PC-3 (cell line): ENCODE data around the gene ZFP90.

Experiments used
- EZH2 ChIP-seq: fragments of 300-600 bp; sonication (generic); IDR thresholded peaks from one replicate; pipeline ENCODE4 v1.6.1; 2017; ENCODE audit warnings: antibody characterized with exemption, mild to moderate bottlenecking, low read length; ENCODE audit not compliant: unreplicated experiment
- EZH2phosphoT487 ChIP-seq: fragments of 300-600 bp; sonication (generic); IDR thresholded peaks from 2 replicates; pipeline ENCODE4 v1.6.1; 2018; ENCODE audit warnings: mild to moderate bottlenecking, antibody characterized with exemption, low read length, borderline replicate concordance
- TF ChIP-seq, protein P1 (sequence below): fragments of 300-600 bp; sonication (generic); conservative IDR thresholded peaks from 2 replicates; pipeline ENCODE4 v1.5.1; 2017; ENCODE audit warnings: antibody characterized with exemption, low read depth, mild to moderate bottlenecking, low read length

DNA sequence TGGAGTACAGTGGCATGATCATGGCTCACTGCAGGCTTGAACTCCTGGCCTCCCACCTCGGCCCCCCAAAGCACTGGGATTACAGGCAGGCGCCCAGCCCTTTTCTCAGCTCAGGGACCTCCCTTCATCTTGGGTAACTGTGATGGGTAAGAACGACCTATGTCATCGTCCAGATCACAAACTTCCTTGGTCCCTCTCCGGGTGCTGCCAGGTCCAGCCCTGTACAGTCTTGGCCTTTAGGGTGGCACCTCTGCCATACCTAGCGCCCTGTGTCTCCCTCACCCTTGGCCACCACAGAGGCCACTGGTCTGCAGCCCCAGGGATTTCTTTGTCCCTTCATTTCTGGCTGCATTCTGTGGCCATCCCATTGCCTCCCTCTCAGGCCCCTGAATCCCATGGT is 29.7 kb upstream of the ZFP90 start:
- TF ChIP-seq, protein P1, sequence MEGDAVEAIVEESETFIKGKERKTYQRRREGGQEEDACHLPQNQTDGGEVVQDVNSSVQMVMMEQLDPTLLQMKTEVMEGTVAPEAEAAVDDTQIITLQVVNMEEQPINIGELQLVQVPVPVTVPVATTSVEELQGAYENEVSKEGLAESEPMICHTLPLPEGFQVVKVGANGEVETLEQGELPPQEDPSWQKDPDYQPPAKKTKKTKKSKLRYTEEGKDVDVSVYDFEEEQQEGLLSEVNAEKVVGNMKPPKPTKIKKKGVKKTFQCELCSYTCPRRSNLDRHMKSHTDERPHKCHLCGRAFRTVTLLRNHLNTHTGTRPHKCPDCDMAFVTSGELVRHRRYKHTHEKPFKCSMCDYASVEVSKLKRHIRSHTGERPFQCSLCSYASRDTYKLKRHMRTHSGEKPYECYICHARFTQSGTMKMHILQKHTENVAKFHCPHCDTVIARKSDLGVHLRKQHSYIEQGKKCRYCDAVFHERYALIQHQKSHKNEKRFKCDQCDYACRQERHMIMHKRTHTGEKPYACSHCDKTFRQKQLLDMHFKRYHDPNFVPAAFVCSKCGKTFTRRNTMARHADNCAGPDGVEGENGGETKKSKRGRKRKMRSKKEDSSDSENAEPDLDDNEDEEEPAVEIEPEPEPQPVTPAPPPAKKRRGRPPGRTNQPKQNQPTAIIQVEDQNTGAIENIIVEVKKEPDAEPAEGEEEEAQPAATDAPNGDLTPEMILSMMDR: no peak
- TF ChIP-seq EZH2 (no peak), EZH2phosphoT487 (no peak)
